Kidney capillary endothelial cell (primary cell): ENCODE measurements around the gene VARS2.

Experiments used
- DNase-seq: peaks from one replicate; pipeline ENCODE4 v3.0.0-alpha.2; 2018; ENCODE audit warnings: low spot score

The VARS2 gene

GRCh38 chr6:30884521-30885480, 29.2 kb upstream of the VARS2 start:
- DNase-seq: no peak

GRCh38 chr6:30885481-30885998, 28.5 kb upstream of the VARS2 start:
- DNase-seq: no peak

GRCh38 chr6:30885999-30886896, 27.8 kb upstream of the VARS2 start:
- no peak for DNase-seq

GRCh38 chr6:30886897-30887255, 27.2 kb upstream of the VARS2 start:
- DNase-seq: no peak

- DNase-seq: peak; percentile 15
Observed at GRCh38 chr6:30887901-30888815, 25.9 kb upstream of the VARS2 start.

GRCh38 chr6:30888816-30889495, 25.1 kb upstream of the VARS2 start:
- DNase-seq: no peak

- DNase-seq: no peak
Observed at GRCh38 chr6:30889496-30889885, 24.5 kb upstream of the VARS2 start.

GRCh38 chr6:30889921-30890645, 24.0 kb upstream of the VARS2 start:
- no peak for DNase-seq

GRCh38 chr6:30890646-30891449, 23.2 kb upstream of the VARS2 start:
- DNase-seq: no peak

GRCh38 chr6:30891450-30891723, 22.7 kb upstream of the VARS2 start:
- no peak for DNase-seq

- DNase-seq: no peak
Observed at GRCh38 chr6:30891816-30892538, 22.1 kb upstream of the VARS2 start.

GRCh38 chr6:30893001-30893591, 20.9 kb upstream of the VARS2 start:
- no peak for DNase-seq

GRCh38 chr6:30893666-30894065, 20.4 kb upstream of the VARS2 start:
- DNase-seq: no peak

GRCh38 chr6:30894381-30894780, 19.7 kb upstream of the VARS2 start:
- DNase-seq: no peak

- DNase-seq: no peak
Observed at GRCh38 chr6:30894935-30895334, 19.1 kb upstream of the VARS2 start.

GRCh38 chr6:30895343-30895742, 18.7 kb upstream of the VARS2 start:
- no peak for DNase-seq

- no peak for DNase-seq
Observed at GRCh38 chr6:30896541-30896940, 17.5 kb upstream of the VARS2 start.

GRCh38 chr6:30897882-30898281, 16.2 kb upstream of the VARS2 start:
- no peak for DNase-seq
